ENCODE results near the gene EIF1B. TPM values are rescaled to one million over a fixed set of nuclear protein-coding genes. Genes with fewer than 3 reads are reported as not detected.

The EIF1B gene
- total RNA-seq, 1 donor from 2014 or later: 62.3 TPM

DNA sequence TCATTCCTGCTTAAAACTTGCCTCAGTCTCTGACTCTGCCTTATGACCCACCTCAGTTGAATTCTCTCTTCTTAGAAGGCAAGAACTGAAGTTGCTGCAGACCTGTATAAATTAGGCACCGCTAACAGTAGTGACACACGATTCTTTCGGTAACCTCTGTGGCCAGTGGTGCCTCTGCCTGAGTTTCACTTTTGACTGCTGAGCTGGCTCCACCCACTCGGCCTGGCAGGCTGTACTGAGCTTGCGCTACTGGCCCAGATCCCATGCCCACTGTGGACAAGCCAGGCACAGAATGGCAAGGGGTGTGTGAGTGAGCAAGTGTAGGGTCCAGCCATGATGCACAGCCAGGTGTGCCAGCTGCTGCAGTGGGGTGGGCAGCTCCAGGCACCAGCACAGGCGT, 19.1 kb upstream of the EIF1B start:
- Mint-ChIP-seq H3K4me3 (ENCODE audit: unreplicated experiment) (no peak overlapping the region), H3K27me3 (ENCODE audit: unreplicated experiment) (peaks cover 10% of the 10 kb centered on the region), H3K36me3 (ENCODE audit: unreplicated experiment) (peaks cover 2% of the 10 kb centered on the region), H3K27ac (ENCODE audit: unreplicated experiment) (no peak overlapping the region), H3K4me1 (ENCODE audit: unreplicated experiment) (no peaks in the 10 kb centered on the region), H3K9me3 (ENCODE audit: unreplicated experiment) (no peaks in the 10 kb centered on the region)
- no peak for DNase-seq (ENCODE audit: extremely low spot score, unreplicated experiment)
- TF ChIP-seq, protein P1, sequence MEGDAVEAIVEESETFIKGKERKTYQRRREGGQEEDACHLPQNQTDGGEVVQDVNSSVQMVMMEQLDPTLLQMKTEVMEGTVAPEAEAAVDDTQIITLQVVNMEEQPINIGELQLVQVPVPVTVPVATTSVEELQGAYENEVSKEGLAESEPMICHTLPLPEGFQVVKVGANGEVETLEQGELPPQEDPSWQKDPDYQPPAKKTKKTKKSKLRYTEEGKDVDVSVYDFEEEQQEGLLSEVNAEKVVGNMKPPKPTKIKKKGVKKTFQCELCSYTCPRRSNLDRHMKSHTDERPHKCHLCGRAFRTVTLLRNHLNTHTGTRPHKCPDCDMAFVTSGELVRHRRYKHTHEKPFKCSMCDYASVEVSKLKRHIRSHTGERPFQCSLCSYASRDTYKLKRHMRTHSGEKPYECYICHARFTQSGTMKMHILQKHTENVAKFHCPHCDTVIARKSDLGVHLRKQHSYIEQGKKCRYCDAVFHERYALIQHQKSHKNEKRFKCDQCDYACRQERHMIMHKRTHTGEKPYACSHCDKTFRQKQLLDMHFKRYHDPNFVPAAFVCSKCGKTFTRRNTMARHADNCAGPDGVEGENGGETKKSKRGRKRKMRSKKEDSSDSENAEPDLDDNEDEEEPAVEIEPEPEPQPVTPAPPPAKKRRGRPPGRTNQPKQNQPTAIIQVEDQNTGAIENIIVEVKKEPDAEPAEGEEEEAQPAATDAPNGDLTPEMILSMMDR (IDR thresholded peaks at IDR 0.05): no peak

GRCh38 chr3:40291471-40291870, 18.0 kb upstream of the EIF1B start:
- Mint-ChIP-seq H3K36me3 (ENCODE audit: unreplicated experiment) (peaks cover 2% of the 10 kb centered on the region), H3K27ac (ENCODE audit: unreplicated experiment) (no peak overlapping the region), H3K9me3 (ENCODE audit: unreplicated experiment) (no peaks in the 10 kb centered on the region), H3K4me1 (ENCODE audit: unreplicated experiment) (no peaks in the 10 kb centered on the region), H3K27me3 (ENCODE audit: unreplicated experiment) (peaks cover 1% of the 10 kb centered on the region), H3K4me3 (ENCODE audit: unreplicated experiment) (no peak overlapping the region)
- TF ChIP-seq, protein P1 (IDR thresholded peaks at IDR 0.05): no peak
- no peak for DNase-seq (ENCODE audit: extremely low spot score, unreplicated experiment)

DNA sequence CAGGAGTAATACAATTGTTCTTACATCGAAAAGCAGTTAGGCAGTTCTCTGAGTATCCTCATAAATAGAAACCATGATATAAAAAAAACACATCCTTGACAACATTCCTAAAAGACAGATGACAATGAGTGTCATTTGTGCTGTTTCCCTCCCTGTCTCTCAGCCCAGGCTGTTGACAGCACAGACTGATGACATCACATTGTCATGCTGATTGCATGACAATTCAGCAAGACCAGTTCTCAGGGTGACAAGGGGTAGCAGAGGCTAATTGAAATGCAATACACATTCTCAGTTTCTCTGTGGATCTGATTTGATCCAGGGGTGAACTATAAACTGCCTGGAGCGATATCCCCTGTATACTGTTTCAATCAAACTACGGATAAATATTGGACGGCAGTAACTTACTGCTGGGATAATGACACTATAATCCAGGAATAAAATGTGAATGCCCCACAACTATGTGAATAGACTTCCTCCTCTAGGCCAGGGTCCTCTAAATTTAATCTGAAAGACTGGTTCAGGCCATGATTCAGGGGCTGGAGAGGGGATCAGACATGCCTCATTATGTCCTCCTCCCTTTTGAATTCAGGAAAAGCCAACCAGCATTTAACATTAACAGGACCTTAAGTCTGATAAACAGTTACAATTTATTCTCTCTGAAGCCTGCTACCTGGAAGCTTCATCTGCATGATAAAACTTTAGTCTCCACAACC, 16.7 kb upstream of the EIF1B start:
- Mint-ChIP-seq H3K9me3 (ENCODE audit: unreplicated experiment) (no peaks in the 10 kb centered on the region), H3K4me1 (ENCODE audit: unreplicated experiment) (no peaks in the 10 kb centered on the region), H3K27ac (ENCODE audit: unreplicated experiment) (no peak overlapping the region), H3K27me3 (ENCODE audit: unreplicated experiment) (no peaks in the 10 kb centered on the region), H3K4me3 (ENCODE audit: unreplicated experiment) (no peak overlapping the region), H3K36me3 (ENCODE audit: unreplicated experiment) (peaks cover 2% of the 10 kb centered on the region)
- TF ChIP-seq, protein P1 (IDR thresholded peaks at IDR 0.05): no peak
- no peak for DNase-seq (ENCODE audit: extremely low spot score, unreplicated experiment)

GRCh38 chr3:40294434-40294833, 15.1 kb upstream of the EIF1B start:
- Mint-ChIP-seq H3K27me3 (ENCODE audit: unreplicated experiment) (no peaks in the 10 kb centered on the region), H3K36me3 (ENCODE audit: unreplicated experiment) (peaks cover 2% of the 10 kb centered on the region)

GRCh38 chr3:40298075-40298474, 11.4 kb upstream of the EIF1B start:
- peaks cover 31% of the 10 kb centered on the region for H3K4me1 Mint-ChIP-seq (ENCODE audit: unreplicated experiment)

More at GRCh38 chr3:40294434-40294833, 15.1 kb upstream of the EIF1B start:
- H3K9me3 Mint-ChIP-seq (ENCODE audit: unreplicated experiment): no peaks in the 10 kb centered on the region
- H3K4me1 Mint-ChIP-seq (ENCODE audit: unreplicated experiment): peaks cover 6% of the 10 kb centered on the region
- no peak overlapping the region for H3K4me3 Mint-ChIP-seq (ENCODE audit: unreplicated experiment)
- TF ChIP-seq, protein P1 (IDR thresholded peaks at IDR 0.05): no peak
- no peak overlapping the region for H3K27ac Mint-ChIP-seq (ENCODE audit: unreplicated experiment)
- no peak for DNase-seq (ENCODE audit: extremely low spot score, unreplicated experiment)

More at GRCh38 chr3:40298075-40298474, 11.4 kb upstream of the EIF1B start:
- Mint-ChIP-seq H3K27me3 (ENCODE audit: unreplicated experiment) (no peaks in the 10 kb centered on the region), H3K4me3 (ENCODE audit: unreplicated experiment) (no peak overlapping the region), H3K9me3 (ENCODE audit: unreplicated experiment) (no peaks in the 10 kb centered on the region), H3K36me3 (ENCODE audit: unreplicated experiment) (peaks cover 2% of the 10 kb centered on the region), H3K27ac (ENCODE audit: unreplicated experiment) (no peak overlapping the region)
- TF ChIP-seq, protein P1 (IDR thresholded peaks at IDR 0.05): no peak
- DNase-seq (ENCODE audit: extremely low spot score, unreplicated experiment): no peak
